Activated naive CD4-positive, alpha-beta T cell (primary cell): ENCODE results near the gene SYNGR1.

ENCODE experiments used
- DNase-seq, 4 experiments: peaks; one replicate each; lab custom pipeline; 2025; lab: John Stamatoyannopoulos, UW

Gene SYNGR1

GRCh38 chr22:39431216-39431801 is 81.5 kb downstream of the SYNGR1 start:
- DNase-seq, result no peak

- DNase-seq, result no peak
Measured at GRCh38 chr22:39431821-39432251, 82.0 kb downstream of the SYNGR1 start.

DNA sequence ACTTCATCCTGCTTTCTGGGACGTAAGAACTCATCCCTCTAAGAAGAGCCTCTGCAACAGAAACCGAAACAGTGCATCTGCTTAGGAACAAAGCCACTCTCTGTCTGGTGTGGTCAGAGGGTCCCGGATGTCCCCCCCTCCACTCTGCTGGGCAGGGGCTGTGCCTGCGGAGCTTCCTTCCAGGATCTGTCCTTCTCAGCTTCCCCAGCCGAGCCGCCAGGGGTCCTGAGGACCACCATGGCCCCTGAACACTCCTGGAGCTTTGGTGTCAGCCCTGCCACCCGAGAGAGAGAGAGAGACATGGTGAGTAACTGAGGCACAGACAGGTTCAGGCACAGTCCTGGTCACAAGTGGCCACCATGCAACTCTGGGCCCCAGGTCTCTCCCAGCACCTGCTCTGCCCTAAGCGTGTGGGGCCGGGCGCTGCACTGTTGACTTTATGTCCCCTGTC is 82.6 kb downstream of the SYNGR1 start:
- no peak for DNase-seq

DNA sequence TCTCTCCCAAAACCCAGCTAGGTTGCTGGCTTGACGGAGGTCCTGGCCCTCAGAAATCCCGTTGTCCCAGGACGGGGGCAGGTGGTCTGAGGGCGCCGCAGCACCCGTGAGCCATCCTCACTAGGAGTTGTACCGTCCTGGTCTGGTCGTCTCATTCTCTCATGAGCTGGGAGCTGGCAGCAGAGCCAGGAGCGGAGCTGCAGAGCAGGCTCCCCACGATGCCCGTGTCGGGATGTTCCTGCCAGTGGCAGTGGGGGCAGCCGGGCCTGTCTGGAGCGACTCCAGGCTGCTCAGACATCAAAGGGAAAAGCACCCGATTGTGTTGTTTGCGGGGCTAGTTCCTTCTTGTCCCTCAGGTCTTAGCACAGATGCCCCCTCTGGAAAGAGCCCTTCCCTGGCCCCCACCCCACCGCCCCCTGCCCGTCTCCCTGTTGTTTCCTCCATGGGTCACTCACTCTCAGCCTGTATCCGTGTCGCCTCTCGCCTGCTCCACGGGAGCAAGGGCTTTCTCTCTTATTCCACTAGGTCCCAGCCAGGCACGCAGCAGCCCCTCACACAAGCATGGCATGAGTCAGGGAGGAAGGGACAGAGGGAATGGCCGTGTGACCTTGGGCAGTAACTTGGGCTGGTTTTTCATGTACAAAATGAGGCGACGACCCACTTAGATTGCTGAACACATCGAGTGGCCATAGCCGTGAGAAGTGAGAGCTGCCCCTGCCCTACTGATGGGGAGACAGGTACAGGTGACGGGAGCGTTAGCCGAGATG is 83.9 kb downstream of the SYNGR1 start:
- DNase-seq, result no peak

DNA sequence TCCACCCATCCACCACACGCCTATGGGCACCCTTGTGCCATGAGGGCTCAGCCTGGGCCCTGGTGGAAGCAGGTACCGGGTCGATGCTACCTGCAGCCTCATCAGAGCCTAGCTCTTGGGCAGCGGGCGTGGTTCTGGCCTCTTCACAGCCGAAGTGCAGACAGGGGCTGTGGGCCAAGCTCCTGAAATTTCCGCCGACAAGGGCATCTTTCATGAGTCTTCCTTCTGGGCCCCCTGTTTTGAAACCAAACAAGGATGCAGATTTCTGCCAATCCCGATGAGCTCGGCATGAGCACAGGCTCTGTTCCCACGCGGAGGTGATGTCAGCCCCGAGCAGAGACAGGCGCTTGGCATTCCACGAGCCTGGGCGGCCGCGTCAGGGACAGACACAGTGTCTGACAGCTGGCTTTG is 84.5 kb downstream of the SYNGR1 start:
- no peak for DNase-seq

- DNase-seq, result no peak
Measured at GRCh38 chr22:39434721-39435120, 84.9 kb downstream of the SYNGR1 start.
